Endothelial cell of umbilical vein (primary cell): ENCODE results near the gene RPUSD4.

Experiments
- CTCF ChIP-seq, 2 donors: IDR thresholded peaks; 1 replicate in 1 of 2; 2 replicates in 1 of 2; pipeline ENCODE4 v1.5.1; 2011; ENCODE audit warnings: low read length in 2 of 2, mild to moderate bottlenecking in 2 of 2, moderate library complexity in 2 of 2, control low read depth in 1 of 2, inconsistent platforms in 1 of 2, low read depth in 1 of 2; ENCODE audit not compliant: insufficient read depth in 1 of 2; ENCODE audit errors: extremely low read depth in 1 of 2
- EZH2 ChIP-seq: IDR thresholded peaks from 2 replicates; pipeline ENCODE4 v1.6.1; 2012; ENCODE audit warnings: borderline replicate concordance, low read depth, mild to moderate bottlenecking, moderate library complexity, low read length, inconsistent platforms; ENCODE audit not compliant: severe bottlenecking
- FOS ChIP-seq: IDR thresholded peaks from 2 replicates; pipeline ENCODE4 v1.6.1; 2011; ENCODE audit warnings: mild to moderate bottlenecking, low read length, moderate library complexity, borderline replicate concordance; ENCODE audit not compliant: insufficient read depth
- GATA2 ChIP-seq: IDR thresholded peaks from 2 replicates; pipeline ENCODE4 v1.7.0; 2011; ENCODE audit warnings: low read depth, mild to moderate bottlenecking, moderate library complexity, mixed read lengths, low read length; ENCODE audit not compliant: insufficient read length, insufficient read depth
- MYC ChIP-seq: IDR thresholded peaks from one replicate; pipeline ENCODE4 v1.6.1; 2011; ENCODE audit warnings: mild to moderate bottlenecking, low read depth, low read length
- POLR2A ChIP-seq: IDR thresholded peaks from 2 replicates; pipeline ENCODE4 v1.6.1; 2012; ENCODE audit warnings: low read depth, mild to moderate bottlenecking, control low read depth, low read length
- POLR2AphosphoS5 ChIP-seq: IDR thresholded peaks from 2 replicates; pipeline ENCODE4 v1.6.1; 2012; ENCODE audit warnings: low read depth, mild to moderate bottlenecking, control low read depth, low read length, moderate library complexity; ENCODE audit not compliant: insufficient read depth

DNA sequence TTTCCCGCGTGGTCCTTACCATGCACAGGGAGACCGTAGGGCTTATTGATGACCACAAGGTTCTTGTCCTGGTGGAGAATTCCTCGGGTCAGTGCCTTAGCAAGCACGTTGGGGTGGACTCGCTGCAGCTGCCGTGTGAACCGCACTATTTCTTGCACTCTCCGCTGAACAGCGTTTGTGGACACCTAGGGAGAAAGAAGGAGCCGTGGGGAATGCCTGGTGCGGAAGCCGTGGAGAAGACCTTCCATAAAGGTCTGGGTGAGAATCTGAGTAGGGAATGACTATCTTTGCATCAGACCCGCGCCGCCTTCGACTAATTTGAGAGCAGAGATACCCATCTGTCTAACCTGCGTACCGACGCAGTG, 597 bp downstream of the RPUSD4 start:
- TF ChIP-seq CTCF (IDR thresholded peaks at IDR 0.05; ENCODE audit: extremely low read depth in 1 of 2, insufficient read depth in 1 of 2, low read depth in 1 of 2, low read length in 2 of 2), result no peak
- TF ChIP-seq EZH2, result no peak
- no peak for TF ChIP-seq POLR2AphosphoS5
- TF ChIP-seq POLR2A, result no peak
- no peak for TF ChIP-seq MYC
- TF ChIP-seq FOS, result no peak
- no peak for TF ChIP-seq GATA2
